PFSK-1 (cell line): Measurements from ENCODE around the gene MLXIPL.

Source experiments
- FOXP2 ChIP-seq: optimal IDR thresholded peaks from 2 replicates; pipeline ENCODE3; 2011; ENCODE audit warnings: borderline replicate concordance, control low read depth, inconsistent platforms; ENCODE audit not compliant: insufficient read depth; ENCODE audit errors: extremely low read length, extremely low read depth
- POLR2AphosphoS5 ChIP-seq: IDR thresholded peaks from 2 replicates; pipeline ENCODE4 v1.6.1; 2012; ENCODE audit warnings: low read depth, mild to moderate bottlenecking, control low read depth, low read length, moderate library complexity
- SIN3A ChIP-seq: IDR thresholded peaks from 2 replicates; pipeline ENCODE4 v1.6.1; 2012; ENCODE audit warnings: mild to moderate bottlenecking, low read length, moderate library complexity, borderline replicate concordance; ENCODE audit not compliant: insufficient read depth
- TAF1 ChIP-seq: IDR thresholded peaks from 2 replicates; pipeline ENCODE4 v1.6.1; 2012; ENCODE audit warnings: low read length, control low read depth, borderline replicate concordance; ENCODE audit not compliant: insufficient read depth
- TF ChIP-seq, protein P1 (sequence below), 2 experiments: IDR thresholded peaks; 2 replicates each; pipeline versions ENCODE4 v1.6.1 to v1.8.0; 2011 to 2012; ENCODE audit warnings: low read depth in 2 of 2, low read length in 2 of 2, control low read depth in 1 of 2, inconsistent platforms in 1 of 2, mild to moderate bottlenecking in 1 of 2, moderate library complexity in 1 of 2; ENCODE audit not compliant: insufficient read depth in 1 of 2

DNA sequence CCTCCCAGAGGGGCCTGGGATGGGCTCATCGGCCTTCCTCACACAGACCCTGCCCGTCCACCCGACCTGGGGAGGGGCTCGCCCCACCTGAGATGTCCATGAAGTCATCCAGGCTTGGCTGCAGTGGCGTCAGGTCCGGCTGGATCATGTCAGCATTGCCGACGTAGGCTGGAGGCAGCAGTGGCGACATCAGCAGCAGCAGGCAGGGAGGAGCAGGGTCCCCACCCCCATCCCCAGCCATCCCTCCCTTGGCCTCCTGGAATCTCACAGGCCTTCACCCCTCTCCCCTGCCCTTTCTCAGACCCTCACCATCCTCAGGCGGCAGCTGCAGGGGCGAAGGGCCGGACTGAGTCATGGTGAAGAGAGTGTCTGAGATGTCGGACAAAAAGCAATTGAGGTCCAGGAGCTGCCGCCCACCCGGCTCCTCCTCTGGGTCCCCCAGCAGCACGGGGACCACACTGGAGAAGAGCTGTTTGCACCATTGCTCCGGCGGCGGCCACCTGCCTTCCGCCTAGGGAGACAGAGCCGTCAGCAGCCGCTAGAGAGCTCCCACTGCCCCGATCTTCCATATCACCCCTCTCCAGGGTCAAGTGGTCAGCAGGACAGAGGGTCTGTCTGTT is 18.6 kb downstream of the MLXIPL start:
- TF ChIP-seq POLR2AphosphoS5 (no peak), TAF1 (no peak), SIN3A (no peak), FOXP2 (no peak)
- TF ChIP-seq, protein P1, sequence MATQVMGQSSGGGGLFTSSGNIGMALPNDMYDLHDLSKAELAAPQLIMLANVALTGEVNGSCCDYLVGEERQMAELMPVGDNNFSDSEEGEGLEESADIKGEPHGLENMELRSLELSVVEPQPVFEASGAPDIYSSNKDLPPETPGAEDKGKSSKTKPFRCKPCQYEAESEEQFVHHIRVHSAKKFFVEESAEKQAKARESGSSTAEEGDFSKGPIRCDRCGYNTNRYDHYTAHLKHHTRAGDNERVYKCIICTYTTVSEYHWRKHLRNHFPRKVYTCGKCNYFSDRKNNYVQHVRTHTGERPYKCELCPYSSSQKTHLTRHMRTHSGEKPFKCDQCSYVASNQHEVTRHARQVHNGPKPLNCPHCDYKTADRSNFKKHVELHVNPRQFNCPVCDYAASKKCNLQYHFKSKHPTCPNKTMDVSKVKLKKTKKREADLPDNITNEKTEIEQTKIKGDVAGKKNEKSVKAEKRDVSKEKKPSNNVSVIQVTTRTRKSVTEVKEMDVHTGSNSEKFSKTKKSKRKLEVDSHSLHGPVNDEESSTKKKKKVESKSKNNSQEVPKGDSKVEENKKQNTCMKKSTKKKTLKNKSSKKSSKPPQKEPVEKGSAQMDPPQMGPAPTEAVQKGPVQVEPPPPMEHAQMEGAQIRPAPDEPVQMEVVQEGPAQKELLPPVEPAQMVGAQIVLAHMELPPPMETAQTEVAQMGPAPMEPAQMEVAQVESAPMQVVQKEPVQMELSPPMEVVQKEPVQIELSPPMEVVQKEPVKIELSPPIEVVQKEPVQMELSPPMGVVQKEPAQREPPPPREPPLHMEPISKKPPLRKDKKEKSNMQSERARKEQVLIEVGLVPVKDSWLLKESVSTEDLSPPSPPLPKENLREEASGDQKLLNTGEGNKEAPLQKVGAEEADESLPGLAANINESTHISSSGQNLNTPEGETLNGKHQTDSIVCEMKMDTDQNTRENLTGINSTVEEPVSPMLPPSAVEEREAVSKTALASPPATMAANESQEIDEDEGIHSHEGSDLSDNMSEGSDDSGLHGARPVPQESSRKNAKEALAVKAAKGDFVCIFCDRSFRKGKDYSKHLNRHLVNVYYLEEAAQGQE (IDR thresholded peaks at IDR 0.05; ENCODE audit: insufficient read depth in 1 of 2, low read depth in 2 of 2, low read length in 2 of 2), result no peak
